HG02763 (cell line): ENCODE measurements around the gene RBBP6.
A peak's percentile ranks its signal among the peaks of the same experiment; 100 is the strongest.
"Not testable (repeated sequence)": the region's sequence is repeated elsewhere in the genome, so short reads cannot be mapped to it uniquely, and the experiment has no call there.

ENCODE experiments used
- ATAC-seq: cut with Tn5 transposase; IDR thresholded peaks from one replicate; pipeline ENCODE4 v1.9.1; 2021; ENCODE audit warnings: mild to moderate bottlenecking, moderate library complexity; ENCODE audit not compliant: unreplicated experiment

The RBBP6 gene, protein sequence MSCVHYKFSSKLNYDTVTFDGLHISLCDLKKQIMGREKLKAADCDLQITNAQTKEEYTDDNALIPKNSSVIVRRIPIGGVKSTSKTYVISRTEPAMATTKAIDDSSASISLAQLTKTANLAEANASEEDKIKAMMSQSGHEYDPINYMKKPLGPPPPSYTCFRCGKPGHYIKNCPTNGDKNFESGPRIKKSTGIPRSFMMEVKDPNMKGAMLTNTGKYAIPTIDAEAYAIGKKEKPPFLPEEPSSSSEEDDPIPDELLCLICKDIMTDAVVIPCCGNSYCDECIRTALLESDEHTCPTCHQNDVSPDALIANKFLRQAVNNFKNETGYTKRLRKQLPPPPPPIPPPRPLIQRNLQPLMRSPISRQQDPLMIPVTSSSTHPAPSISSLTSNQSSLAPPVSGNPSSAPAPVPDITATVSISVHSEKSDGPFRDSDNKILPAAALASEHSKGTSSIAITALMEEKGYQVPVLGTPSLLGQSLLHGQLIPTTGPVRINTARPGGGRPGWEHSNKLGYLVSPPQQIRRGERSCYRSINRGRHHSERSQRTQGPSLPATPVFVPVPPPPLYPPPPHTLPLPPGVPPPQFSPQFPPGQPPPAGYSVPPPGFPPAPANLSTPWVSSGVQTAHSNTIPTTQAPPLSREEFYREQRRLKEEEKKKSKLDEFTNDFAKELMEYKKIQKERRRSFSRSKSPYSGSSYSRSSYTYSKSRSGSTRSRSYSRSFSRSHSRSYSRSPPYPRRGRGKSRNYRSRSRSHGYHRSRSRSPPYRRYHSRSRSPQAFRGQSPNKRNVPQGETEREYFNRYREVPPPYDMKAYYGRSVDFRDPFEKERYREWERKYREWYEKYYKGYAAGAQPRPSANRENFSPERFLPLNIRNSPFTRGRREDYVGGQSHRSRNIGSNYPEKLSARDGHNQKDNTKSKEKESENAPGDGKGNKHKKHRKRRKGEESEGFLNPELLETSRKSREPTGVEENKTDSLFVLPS (N-terminal part only)

DNA sequence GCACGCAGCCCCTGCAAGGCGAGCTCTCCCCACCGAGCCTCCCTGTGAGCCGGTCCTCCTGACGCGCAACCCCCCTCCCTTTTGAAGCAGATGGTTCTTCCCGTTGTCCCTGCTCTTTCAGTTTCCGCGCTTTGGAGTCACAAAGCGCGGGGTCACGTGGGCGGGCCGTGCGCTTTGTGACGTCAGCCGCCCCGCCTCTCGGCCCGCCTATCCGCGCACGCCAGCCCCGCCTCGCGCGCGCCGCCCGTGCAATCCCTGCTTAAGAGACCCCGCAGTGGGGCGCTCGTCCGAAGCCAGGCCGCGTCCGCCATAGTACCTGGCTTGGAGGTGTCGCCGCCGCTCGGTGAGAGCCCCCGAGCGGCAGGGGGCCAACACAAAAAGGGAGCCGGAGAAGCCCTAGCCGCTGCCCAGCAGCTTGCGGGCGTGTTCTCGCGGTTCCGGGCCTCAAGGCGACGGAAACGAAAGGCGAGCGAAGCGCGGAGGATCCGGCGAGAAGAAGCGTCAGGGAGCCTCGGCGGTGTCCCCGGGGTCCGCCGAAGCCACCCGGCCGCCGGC, at the start of gene RBBP6:
TSS of gene RBBP6 (plus strand) at position 272 of the 555 bp plus-strand sequence. CDS start 1,061 bp downstream, outside the sequence.
- peak; percentile 90 for ATAC-seq

DNA sequence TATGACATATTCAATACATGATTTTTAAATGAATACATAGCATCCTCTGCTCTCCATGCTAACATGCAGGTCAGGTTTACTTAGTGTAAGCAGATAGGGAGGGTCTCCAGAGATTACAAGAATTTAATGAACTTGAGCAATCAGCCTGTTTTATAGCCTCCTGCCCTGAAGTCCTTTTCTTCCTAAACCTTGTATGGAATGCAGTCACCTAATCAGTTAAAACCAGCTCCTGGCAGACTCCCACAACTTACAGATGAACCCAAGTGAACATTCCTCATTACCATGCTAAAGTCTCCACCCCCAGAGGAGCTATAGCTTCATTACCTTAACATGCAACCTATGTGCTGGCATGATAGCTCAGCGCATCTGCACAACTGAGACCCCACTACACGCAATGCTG, 48.5 kb upstream of the RBBP6 start:
- no peak for ATAC-seq

GRCh38 chr16:24491731-24492130, 47.6 kb upstream of the RBBP6 start:
- no peak for ATAC-seq

GRCh38 chr16:24493821-24494220, 45.5 kb upstream of the RBBP6 start:
- no peak for ATAC-seq

- not testable (repeated sequence) for ATAC-seq
These were observed 44.2 kb upstream of the RBBP6 start for GRCh38 chr16:24495207-24495606.

- no peak for ATAC-seq
These were observed 41.9 kb upstream of the RBBP6 start for GRCh38 chr16:24497440-24497839.

DNA sequence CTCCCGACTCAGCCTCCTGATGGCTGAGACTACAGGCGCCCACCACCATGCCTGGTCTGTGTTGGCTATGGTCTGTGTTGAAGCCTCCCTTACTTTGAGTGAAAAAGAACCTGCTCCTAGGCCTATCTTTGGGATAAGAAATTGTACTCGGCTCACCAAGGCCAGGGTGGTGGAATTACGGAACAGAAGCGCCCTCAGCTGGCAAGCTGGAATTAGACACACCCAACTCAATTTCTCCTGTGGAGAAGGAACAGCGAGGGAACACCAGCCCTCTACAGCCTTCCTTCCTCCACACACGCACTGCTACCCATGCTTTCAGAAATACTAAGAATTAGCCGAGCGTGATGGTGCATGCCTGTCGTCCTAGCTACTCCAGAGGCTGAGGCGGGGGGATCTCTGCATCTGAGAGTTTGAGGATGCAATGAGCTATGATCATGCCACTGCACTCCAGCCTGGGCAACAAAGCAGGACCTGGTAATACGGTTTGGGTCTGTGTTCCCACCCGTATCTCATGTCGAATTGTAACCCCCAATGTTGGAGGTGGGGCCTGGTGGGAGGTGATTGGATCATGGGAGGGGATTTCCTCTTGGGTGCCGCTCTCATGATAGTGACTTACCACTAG, 40.1 kb upstream of the RBBP6 start:
- no peak for ATAC-seq

DNA sequence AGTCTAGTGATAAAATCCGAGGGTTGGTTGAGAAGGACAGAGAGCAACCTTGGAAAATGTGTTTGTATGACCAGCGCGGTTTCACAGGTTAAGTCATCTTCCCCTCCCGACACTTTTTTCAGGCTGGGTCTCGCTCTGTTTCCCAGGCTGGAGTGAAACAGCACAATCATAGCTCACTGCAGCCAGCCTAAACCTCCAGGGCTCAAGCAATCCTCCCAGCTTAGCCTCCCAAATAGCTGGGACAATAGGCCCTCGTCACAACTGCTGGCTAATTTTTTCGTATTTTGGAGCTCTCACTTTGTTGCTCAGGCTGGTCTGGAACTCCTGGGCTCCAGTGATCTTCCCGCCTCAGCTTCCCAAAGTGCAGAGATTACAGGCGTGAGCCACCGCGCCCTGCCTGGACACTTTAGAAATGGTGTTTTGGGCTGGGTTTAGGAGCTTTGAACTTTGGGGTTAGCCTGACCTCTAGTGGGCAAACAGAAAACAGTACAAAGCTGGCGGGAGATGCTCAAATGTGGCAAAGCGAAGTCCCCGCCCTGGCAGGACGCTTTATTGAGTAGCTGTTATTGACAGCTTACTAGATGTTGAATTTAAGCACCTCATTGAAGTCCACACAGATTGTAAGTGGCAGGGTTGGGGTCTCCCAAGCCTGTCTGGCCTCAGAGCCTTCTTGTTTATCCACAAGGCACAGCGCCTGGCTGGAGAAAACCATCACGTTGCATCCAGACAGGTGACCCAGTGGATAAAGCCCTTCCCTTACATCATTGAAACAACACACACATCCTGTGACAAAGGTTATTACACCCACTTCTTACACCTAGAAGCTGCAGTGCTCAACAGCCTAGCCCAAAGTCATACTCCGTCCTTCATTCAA, 34.7 kb upstream of the RBBP6 start:
- ATAC-seq = peak; percentile 56

DNA sequence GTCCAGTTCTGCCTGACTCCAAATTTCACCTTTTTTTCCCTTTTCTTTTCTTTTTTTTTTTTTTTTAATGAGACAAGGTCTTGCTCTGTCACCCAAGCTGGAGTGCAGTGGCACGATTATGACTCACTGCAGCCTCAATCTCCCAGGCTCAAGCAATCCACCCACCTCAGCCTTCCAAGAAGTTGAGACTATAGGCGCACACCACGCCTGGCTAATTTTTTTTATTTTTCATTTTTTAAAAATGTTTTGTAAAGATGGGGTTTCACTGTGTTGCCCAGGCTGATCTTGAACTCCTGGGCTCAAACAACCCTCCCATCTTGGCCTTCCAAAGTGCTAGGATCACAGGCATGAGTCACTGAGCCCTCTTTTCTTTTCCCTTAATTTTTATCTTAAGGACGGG, 33.4 kb upstream of the RBBP6 start:
- no peak for ATAC-seq

GRCh38 chr16:24507959-24508480, 31.3 kb upstream of the RBBP6 start:
- ATAC-seq = no peak

- ATAC-seq = no peak
These were observed 30.8 kb upstream of the RBBP6 start for GRCh38 chr16:24508614-24509013.

- ATAC-seq = no peak
These were observed 29.8 kb upstream of the RBBP6 start for GRCh38 chr16:24509536-24509935.

DNA sequence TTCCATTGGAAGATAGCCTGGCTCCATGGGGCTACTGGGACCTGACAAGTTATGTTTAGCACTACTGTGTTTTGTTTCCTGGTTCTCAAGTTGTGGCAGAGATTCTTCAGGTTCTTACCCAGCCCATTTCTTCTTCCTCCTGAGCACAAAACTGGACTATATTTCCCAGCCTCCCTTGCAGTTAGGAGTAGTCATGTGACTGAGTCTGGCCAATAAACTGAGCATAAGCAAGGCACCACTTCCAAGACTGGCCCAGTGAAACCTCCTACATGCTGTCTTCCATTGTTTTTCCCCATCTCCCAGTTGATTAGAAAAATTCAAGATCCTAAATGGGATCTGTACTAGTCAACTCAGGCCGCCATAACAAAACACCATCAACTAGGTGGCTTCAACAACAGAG, 28.2 kb upstream of the RBBP6 start:
- no peak for ATAC-seq

DNA sequence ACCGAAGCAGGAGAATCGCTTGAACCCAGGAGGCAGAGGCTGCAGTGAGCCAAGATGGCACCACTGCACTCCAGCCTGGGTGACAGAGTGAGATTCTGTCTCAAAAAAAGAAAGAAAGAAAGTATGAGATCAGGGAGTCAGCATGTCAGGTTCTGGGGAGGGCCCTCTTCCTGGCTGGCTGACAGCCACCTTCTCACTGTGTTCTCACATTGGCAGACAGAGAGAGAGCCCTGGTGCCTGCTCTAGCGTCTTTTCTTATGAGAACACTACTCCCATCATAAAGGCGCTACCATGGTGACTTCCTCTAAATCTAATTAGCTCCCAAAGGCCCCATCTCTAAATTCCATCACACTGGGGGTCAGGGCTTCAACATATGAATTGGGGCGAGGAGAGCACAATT, 27.6 kb upstream of the RBBP6 start:
- ATAC-seq = no peak

GRCh38 chr16:24514096-24514495, 25.3 kb upstream of the RBBP6 start:
- no peak for ATAC-seq

- ATAC-seq = no peak
These were observed 24.2 kb upstream of the RBBP6 start for GRCh38 chr16:24515186-24515585.

DNA sequence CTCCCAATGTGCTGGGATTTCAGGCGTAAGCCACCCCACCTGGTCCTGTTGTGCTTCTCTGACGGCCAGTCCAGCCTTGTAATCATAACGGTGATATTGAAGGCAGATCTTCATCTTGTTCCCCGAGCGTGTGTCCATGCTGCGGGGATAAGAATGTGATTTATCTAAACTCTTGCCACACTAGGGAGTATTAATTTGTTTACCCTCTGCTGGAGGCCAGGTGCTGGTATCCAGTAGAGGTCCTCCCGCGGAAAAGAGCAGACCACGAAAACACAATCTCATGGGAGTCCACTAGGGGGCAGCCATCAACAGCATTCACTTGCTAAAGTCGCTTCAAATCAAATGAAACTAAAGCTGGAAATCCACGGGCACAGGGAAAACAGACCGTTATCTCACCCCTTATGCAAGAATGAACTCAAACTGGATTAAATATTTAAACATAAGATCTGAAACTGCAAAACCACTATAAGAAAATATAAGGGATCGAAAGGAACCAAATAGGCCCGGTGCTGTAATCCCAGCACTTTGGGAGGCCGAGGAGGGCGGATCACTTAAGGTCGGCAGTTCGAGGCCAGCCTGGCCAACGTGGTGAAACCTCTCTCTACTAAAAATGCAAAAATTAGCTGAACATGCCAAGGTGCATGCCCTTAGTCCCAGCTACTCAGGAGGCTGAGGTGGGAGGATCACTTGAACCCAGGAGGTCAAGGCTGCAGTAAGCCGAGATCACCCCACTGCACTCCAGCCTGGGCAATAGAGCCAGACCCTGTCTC, 22.3 kb upstream of the RBBP6 start:
- no peak for ATAC-seq

GRCh38 chr16:24518498-24518897, 20.9 kb upstream of the RBBP6 start:
- no peak for ATAC-seq

DNA sequence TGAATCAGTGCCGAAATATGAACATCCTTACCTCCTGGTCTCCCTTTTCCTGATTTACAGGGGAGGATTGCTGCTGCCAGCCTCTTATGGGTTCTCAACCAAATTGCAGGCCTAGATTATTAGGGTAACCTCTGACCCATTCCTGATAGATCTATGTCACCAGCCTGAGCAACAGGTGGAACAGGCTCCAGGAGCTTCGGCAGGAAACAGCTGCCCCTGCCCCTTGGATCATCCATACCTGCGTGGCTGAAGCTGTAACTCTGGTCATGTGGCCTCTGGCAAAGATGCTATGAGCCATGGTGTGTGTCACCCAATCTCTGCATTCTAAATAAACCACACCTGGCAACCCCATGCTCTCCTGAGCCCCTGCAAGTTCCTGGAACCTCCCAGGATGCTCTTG, 18.4 kb upstream of the RBBP6 start:
- ATAC-seq = no peak
